NCI-H146 treated with DMSO at 0.1 percent for 48 hours (cell line): Measurements from ENCODE around the gene XIRP1.
"Not testable (repeated sequence)": the region's sequence is repeated elsewhere in the genome, so short reads cannot be mapped to it uniquely, and the experiment has no call there.

Experiments
- DNase-seq: peaks from one replicate; lab custom pipeline; 2025; ENCODE audit not compliant: unreplicated experiment; lab: John Stamatoyannopoulos, UW

Gene XIRP1

DNA sequence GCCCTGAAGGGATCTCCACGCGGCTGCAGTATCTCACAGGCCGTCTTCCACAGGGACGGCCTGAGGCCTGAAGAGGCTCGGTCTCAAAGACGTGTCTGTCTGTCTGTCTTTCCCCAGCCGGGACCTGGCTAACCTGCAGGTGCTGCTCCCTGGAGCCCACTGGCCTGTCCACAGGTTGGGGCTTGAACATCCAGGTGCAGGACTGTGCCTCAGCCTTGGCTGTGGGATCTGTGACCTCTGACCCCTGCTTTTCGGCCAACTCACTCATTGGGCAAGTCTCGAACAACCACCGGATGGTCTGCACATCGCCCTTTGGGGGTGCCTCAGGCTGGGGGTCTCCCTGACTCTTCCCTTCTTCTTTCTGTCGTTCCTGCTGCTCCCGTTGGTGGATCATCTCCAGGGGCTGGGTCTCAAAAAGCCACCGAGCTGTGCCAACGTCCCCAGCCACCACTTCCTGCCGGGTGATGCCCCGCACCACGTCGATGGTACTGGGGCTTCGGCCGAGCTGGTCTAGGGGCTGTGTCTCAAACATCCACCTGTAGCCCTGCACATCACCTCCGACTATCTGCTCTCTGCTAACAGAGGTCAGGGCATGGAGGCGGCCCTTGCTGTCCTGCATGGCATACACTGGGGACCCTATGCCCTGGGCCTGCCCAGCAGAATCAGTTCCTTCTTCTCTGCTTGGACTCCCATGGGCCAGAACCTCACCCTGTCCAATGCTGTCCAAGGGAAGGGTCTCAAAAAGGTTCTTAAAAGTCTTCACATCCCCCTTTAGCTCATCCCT is 4.8 kb downstream of the XIRP1 start:
- DNase-seq = no peak

DNA sequence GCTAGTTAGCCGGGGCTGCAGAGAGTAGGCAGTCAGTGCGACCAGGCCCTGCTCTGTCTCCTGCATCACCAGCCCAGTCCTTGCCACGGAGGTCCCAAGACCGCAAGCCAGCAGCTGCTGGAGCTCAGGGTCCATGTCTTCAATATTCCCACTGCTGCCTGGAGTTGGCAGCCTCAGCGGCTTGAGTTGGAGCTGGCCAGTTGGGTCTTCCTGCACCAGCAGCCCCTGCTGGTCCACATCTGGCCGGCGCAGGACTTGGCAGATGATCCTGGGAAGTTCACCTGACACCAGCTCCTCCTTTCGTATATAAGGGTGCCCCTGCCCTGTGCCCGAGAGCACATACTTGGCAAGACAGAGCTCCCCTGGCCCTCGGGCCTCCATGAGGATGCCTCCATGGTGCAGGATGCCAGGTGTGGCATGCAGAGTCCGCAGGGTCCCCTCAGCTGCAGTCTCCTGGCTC is 5.7 kb downstream of the XIRP1 start:
- DNase-seq = no peak

DNA sequence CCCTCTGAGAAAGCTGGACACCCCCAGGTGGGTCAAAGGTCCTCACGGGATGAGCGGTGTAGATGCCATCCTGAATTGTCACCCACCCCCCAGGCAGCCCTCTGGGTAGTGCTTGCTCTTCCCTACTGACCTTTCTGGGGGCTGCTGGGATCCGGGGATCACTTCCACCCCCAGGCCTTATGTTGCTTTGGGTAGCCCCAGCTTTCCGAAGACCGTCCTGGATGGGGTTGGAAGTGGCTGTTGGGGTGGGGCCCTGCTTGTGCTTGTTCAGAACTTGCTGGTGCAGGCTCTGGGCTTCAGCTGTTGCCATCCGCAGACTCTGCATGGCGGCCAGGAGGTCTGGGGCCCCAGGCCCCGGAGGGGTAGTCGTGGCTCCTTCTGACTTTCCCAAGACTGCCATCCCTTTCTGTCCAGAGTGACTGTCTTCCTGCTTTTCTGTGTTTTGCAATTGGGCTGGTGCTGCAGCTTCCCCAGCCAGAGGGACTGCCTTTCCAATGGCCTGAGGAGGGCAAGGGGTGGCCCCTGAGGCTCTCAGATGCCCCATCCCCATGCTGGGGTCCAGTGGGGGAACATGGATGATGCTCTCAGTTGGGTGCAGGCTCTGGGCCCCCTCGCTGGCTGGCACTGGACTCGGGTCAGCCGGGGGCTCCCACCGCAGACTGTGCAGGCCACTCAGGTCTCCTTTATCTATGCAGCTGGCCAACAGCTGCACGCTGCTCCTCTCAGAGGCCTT is 6.3 kb downstream of the XIRP1 start:
- DNase-seq = no peak

DNA sequence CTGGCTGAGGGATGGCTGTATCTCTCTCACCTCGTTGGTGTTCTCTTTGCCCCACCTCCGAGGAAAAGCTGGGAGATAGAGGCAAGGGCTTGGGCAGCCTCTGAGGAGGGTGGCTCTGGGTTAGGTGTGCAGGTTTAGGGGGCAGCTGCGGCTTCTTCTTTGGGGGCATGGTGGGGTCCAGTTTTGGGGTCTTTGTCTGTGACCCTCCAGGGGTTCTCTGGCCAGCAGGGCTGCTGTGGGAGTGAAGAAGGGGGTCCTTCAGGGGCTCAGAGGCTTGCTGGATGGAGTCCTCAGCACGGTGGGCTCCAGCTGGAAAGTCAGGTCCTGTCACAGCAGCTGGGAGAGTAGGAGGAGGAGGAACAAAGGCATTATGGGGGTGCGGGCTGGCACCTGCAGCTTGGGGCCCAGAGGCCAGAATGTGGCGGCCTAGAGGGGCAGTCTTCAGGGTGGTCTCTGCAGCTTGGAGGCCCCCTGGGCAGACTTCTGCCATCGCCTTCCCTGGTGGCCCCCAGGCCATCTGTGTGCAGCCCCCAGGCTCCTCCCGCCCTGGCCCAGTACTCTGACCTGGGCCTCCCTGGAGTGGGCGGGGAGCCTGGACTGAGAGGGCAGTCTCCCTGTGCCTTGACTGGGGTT is 7.0 kb downstream of the XIRP1 start:
- no peak for DNase-seq

DNA sequence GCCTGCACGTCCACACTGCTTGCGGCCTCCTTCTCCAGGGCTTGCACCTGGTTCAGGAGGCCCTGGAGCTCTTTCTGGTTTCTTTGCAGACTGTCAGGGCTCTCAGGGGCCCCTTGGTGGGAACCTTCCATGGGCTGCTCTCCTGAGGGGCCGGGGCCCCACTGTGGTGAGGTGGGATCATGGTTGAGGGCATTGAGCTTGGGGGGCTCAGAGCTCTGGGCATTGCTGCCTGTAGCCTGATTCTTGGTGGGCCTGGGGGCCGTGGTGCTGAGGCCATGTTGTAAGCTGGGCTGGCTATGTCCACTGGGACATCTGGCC is 7.5 kb downstream of the XIRP1 start:
- no peak for DNase-seq

DNA sequence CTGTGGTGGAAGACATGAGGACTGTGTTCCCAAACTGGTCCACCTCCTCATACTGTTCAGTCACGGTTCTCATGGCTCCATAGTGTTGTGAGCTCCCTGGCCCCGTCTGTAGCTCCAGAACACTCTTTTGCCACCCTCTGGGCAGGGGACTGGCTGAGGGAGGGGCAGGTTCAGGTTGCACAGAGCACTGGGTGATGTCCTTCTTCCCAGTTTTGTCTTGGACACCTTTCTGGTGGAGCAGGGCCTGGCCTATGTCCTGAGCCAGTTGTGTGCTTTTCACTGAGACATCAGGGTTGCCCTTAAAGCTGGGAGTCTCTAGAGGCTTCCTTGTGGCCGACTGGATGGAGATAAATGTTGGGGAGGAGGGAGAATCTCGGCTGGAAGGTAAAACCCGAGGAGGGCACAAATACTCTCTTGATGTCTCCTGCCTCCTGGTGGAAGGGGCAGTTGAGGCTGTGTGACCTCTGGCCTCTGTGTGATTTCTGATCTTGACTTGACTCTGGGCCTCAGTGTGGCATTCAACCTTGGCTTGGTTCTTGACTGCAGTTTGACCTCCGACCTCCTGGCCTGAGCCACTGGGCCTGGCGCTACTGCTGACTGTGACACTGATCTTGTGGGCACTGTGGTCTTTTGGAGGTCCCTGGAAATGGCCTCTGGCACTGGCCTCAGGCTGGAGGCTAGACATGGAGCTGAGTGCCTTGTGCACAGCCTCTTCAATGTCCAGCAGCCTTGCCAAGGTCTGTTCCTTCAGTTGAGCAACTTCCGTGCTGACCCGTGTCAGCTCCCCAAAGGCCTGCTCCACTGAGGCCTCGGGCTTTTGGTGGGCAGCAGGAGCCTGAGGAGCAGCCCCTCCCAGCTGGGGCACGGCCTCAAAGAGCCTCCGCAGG is 8.1 kb downstream of the XIRP1 start:
- DNase-seq = no peak

DNA sequence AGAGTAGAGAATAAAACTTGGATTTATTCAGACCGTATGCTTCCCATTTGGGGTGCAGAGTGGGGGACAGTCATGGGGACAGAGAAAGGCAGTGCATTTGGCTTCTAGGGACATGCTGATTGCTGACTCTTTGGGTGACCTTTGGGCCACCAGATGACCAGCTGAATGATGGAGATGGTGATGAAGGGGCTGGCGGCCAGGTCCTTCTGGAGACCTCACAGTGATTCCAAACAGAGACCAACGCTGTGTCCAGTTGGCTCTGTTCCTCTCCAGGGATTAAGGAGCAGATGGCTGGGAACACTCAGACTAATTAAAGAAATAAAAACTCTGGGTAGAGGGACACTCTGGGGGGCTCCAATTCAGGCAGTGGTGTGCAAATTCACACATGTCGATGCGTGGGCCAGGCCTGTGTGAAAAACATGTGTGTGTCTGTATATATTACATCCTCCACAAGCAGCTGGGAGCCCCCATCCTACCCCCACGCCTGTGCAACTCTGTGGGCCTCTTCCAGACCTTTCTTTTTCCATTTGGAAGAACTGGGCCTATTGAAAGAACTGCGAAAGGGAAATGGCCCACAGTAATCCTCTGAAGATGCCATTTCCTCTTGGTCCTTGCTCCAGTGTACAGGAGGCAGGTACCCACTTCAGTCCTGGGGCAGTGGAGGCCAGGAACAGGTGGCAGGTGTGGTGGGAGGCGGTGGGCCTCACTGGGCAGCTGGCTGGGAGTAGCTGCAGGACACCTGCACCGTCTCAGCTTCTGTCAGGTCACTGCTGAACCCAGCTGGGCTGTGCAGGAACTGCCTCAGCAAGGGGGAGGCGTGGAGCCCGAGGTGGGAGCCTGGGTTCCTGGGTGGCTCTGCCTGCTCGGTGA is 8.9 kb downstream of the XIRP1 start:
- DNase-seq = no peak

DNA sequence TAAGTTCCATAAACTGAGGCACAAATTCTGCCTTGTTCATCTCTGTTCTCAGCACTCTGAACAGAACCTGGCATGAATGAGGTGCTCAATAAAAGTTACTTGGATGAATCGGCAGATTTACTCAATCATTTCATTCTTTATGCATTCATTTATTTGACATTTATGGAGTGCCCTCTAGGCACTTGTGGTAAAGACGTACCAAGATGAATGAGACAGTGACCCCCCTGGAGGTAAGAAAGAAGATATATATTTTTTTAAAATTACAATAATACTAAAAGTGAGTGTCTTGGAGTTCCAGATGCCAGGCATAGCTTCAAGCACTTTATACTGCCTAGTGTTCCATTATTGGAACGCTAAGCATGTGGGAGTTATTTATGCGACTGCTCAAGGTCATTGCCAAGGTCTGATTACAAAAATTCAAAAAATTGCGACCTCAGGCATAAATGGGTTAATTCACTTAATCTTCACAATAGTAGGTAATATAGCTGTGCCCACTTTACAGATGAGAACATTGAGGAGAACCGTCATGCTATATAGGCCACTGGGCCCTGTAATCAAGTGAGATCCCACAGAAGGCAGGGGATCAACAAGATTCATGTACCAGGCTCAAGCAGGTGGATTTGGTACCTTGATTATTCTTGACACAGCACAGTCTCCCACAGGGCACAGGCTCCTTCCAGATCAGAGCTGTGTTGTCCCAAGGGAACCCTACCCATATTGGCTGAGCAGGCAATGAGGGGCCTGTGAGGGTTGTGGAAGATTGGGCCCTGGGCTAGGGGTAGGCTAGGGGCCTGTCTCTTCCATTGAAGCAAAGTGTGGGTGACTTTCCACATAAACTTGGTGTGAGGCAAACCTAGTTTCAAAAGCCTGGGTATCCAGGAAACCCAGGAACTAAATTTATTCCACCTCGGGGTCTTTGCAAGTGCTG is 10.7 kb downstream of the XIRP1 start:
- no peak for DNase-seq

DNA sequence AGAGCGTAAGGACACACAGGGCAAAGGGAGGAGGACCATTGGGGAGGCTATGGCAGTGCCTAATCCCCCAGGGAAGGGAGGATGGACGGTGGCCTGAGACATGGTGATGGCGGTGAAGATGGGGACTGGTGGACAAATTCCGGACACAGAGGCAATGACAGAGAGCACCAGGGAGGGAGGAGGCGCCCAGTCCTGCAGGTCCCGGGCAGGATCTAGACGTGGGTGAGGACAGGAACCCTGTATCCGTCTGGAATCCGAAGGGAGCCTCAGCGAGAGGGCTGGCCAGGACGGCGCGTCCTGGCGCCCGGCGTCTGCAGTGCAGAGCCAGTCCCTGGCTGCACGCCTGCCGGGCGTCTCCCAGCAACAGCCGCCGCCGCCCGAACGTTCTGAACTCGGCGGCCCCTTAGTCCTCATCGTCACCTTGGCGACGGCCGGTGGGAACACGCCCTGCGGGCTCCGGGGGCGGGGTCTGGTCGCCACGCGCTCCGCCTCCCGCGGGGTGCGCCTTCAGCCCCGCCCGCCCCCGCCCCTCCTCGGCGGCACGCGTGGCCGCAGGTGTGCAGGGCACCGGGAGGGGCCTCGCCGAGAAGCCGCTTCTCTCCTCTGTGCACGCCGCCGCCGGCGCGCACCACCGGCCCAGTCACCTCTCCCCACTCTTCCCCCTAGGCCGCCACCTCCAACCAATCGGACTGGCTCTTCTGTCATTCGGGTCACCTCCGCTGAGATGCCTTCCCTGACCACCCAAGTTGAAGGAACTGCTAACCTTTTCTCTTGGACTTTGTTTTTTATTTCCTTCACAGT is 11.6 kb downstream of the XIRP1 start:
- peak; percentile 76 for DNase-seq

DNA sequence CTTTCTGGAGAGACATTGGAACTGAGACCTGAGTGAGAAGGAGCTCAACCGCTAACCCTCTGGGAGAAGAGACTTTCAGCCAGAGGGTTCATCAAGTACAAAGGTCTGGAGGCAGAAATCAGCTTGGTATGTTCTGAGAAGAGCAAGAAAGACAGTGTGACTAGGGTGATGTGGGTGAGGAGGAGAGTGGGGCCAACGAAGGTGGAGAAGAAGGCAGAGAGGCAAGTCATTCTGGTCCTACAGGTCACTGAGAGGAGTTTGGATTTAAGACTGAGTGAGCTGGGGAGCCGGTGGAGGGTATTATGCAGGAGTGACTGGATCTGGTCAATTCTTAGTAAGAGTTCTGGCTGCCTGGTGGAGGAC is 12.2 kb downstream of the XIRP1 start:
- DNase-seq = no peak

DNA sequence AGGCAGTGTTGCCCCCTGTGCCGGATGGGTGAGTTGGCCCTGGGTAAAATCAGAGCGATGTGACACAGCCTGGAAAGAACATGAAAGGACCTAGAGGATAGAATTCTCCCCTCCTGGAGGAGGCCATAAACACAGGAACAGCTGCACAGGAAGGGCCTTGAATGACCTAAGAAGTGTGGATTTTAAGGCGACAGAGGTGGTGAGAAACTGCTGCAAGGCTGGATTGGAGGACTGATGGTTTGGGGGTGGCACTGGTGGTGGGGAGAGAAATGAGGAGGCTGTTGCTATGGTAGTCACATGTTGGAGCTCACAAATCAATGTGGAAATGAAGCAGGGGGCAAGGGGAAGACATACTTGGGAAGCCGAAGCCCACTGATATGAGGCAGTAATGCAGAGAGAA is 13.8 kb downstream of the XIRP1 start:
- no peak for DNase-seq

DNA sequence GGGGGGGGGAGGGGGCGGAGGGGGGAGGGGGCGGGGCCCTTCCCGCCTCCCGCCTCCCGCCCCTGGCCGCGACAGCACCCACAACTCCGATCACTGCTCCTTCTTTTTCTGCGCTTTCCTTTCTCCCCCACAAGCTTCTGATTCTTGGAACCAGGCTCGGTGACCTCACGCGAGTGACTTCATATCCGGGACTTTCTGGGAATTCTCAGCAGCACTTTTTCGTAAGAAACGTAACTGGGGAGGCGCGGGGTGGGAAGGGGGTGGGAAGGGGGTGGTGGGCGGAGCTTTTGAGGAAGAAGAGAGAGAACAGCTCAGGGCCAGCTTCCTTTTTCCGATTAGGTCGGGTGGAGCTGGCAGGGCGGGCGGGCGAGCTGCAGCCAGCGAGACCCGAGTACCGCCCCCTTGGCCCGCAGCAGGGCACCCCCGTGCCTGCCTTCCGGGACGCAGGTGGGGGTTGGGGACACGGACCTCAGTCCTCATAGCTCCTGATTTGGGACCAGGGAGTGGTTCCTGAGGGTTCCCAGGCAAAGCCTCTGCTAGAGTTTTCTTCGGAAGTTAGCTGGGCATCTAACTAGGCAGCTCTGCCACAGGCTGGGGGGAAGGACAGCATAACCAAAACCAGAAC is 14.6 kb downstream of the XIRP1 start:
- DNase-seq = peak; percentile 3

DNA sequence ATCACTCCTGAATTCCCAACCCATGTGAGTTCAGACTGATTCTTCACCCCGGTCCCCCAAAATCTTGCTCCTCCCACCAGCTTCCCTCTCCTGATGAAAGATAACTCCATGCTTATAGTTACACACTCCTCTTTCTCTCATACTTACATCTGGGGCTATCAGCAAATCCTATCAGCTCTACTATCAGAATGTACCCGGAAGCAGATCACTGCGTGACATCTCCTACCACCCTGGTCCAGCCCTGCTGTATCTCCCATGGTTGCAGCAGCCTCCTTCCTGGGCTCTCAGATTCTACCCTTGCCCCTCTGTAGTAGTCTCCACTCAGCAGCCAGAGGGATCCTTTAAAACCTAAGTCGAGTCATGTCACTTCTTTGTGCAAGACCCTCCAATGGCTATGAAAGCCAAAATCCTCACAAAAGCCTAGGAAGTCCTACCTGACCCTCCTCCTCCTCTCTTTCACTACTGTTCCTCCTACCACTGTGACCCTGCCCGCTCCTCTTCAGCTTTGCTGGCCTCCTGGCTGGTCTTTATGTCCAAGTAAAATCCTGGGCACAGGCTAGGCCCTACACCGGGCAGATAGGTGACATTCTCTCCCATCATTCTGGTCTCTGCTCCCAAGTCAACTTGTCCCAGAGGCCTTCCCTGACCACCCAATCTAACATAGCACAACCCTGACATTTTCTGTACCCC is 16.2 kb downstream of the XIRP1 start:
- no peak for DNase-seq

DNA sequence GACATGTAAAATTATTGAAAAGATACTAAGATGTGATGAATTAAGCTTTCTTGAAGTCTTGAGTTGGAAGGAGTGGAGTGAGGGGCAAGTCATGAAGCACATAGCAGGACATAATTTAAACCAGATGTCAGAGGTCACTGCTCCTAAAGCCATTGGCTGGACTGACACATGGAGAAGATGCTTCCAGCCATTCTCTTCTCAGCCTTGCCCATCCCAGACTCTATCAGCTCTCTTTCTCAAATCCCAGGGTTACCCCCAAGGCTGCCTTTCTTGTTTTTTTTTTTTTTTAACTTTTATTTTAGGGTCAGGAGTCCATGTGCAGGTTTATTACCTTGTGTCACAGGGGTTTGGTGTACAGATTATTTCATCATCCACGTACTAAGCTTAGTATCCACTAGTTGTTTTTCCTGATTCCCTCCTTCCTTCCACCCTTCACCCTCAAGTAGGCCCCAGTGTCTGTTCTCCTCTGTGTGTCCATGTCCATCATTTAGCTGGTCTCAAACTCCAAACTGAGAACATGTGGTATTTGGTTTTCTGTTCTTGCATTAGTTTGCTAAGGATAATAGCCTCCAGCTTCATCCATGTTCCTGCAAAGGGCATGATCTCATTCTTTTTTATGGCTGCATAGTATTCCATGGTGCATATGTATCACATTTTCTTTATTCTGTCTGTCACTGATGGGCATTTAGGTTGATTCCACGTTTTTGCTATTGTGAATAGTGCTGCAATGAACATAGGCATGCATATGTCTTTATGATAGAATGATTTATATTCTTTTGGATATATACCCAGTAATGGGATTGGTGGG is 18.9 kb downstream of the XIRP1 start:
- no peak for DNase-seq

DNA sequence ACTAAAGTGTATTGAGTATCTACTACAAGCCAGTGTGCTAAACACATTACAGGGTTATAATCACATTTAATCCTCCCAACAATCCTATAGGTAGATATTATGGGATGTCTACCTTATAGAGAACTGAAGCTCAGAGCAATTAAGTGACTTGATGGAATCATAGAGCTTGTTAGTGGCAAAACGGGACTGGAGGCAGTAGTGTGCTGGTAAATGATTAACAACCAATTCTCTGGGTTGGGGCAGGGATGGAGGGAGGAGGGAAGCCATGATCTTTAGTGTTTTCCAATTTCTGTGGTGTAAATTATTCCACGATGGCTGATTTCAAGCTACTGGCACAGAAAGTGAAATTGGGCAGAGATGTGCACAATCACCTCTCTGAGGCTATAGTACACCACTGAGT is 20.5 kb downstream of the XIRP1 start:
- no peak for DNase-seq

DNA sequence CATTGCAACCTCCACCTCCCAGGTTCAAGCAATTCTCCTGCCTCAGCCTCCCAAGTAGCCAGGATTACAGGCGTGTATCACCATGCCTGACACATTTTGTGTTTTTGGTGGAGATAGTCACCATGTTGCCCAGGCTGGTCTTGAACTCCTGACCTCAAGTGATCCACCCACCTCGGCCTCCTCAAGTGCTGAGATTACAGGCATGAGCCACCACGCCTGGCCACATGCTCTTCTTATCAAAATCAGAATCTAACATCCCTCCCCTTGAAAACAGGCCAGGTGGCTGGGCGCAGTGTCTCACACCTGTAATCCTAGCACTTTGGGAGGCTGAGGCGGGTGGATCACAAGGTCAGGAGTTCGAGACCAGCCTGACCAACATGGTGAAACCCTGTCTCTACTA is 21.5 kb downstream of the XIRP1 start:
- not testable (repeated sequence) for DNase-seq

DNA sequence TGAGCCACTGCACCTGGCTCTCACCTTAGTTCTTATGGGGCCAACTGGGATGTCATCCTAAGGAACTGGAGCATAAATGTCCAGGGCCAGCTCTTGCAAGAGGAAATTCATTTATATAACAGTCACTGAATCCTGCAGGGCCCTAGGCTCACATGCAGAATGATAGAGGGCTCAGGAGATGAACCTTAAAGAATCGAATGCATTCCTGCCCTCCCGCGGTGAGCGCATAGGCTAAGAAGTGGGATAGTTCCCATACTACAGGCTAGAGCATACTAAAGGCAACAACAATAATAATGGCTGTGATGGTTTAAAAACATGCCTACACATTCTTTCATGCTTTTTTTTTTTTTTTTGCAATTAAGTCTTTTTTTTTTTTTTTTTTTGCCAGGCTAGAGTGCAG is 21.9 kb downstream of the XIRP1 start:
- no peak for DNase-seq
